ENCODE data around the gene GORASP1.

DNA sequence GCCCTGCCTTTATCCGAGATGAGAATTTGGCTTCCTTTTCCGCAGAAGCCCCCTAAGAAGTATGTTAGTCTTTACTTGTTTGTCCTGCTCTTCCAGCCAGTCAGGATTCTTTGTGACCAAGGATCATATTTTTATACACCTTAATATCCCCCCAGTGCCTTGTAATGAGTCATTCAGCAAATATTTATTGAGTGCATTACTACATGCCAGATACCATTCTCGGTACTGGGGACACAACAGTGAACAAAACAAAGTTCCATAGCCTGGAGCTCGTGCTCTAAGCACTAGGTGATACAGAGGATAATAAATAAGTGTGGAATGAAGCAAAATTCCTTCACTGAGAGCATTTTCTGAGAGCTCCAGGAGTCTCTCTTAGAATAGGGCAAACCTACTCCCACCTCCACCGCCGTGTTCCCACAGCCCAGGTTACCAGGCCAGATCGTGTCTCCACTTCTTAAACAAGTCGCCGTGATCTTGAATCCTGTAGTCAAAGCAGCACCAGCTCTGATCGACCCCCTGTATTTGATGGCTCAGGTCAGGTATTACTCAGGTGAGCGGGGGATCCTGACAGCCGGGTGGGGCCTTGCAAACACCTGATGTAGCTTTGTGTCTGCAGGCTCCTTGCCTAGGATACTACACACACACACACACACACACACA is 18.5 kb upstream of the GORASP1 start:
- TF ChIP-seq NR3C1 (CRISPR knock-in tag; IDR thresholded peaks at IDR 0.05), result no peak
- no peak for TF ChIP-seq NR2C2 (CRISPR knock-in tag; IDR thresholded peaks at IDR 0.05; ENCODE audit: borderline replicate concordance)
- TF ChIP-seq BCL6 (CRISPR knock-in tag; IDR thresholded peaks at IDR 0.05), result no peak
- no peak for TF ChIP-seq ZEB1 (IDR thresholded peaks at IDR 0.05; ENCODE audit: insufficient replicate concordance, low read depth)
- TF ChIP-seq, protein P1, sequence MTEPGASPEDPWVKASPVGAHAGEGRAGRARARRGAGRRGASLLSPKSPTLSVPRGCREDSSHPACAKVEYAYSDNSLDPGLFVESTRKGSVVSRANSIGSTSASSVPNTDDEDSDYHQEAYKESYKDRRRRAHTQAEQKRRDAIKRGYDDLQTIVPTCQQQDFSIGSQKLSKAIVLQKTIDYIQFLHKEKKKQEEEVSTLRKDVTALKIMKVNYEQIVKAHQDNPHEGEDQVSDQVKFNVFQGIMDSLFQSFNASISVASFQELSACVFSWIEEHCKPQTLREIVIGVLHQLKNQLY (CRISPR knock-in tag; IDR thresholded peaks at IDR 0.05), result no peak
- TF ChIP-seq RFX5 (IDR thresholded peaks at IDR 0.05; ENCODE audit: low read depth, low read length), result no peak
- no peak for TF ChIP-seq ZNF577 (CRISPR knock-in tag; IDR thresholded peaks at IDR 0.05; ENCODE audit: borderline replicate concordance, low read depth)
